NCI-H82 treated with DMSO at 0.1 percent for 48 hours (cell line): Measurements from ENCODE around the gene PTPN18.
A peak's percentile ranks its signal among the peaks of the same experiment; 100 is the strongest.
"Not testable (repeated sequence)": the region's sequence is repeated elsewhere in the genome, so short reads cannot be mapped to it uniquely, and the experiment has no call there.

Experiments
- DNase-seq: peaks from one replicate; lab custom pipeline; 2025; ENCODE audit not compliant: unreplicated experiment; lab: John Stamatoyannopoulos, UW

The PTPN18 gene, protein sequence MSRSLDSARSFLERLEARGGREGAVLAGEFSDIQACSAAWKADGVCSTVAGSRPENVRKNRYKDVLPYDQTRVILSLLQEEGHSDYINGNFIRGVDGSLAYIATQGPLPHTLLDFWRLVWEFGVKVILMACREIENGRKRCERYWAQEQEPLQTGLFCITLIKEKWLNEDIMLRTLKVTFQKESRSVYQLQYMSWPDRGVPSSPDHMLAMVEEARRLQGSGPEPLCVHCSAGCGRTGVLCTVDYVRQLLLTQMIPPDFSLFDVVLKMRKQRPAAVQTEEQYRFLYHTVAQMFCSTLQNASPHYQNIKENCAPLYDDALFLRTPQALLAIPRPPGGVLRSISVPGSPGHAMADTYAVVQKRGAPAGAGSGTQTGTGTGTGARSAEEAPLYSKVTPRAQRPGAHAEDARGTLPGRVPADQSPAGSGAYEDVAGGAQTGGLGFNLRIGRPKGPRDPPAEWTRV

DNA sequence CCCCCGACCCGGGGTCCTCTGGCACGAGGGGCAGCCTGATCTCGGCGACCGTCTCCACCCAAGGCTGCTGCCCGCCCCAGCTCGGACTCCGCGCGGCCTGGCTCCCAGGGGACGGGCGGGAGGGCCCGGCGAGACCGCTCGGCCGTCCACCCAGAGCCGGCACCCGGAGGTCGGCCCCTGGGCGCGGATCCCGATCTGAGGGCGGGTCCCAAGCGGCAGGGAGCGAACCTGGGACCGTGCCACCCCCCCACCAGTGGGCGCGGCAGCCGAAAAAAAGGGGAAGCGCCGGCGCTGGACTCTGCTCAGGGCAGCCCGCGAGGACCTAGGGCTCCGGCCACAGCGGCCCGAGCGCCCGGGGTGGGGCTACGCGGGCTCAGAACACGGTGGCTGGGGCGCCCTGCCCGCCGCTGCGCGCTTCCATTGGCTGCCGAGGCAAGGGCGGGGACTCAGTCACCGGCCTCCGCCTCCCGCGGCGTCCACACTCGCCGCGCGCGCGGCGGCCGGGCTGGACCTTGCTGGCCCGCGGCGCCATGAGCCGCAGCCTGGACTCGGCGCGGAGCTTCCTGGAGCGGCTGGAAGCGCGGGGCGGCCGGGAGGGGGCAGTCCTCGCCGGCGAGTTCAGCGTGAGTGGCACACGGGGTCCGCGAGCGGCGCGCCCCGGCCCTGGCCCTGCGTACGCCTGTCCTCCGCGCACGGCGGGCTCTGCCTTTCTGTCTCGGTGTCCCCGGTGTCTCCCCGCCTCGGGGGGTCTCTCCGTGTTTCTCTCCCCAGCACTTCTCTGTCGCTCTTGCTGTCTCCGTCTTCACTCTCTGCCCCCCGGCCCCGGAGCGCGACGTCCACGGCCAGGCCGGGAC is at the start of gene PTPN18:
Gene PTPN18 (plus strand): TSS at position 479 of the 854 bp plus-strand sequence. CDS start 52 bp downstream, at position 531.
- DNase-seq = peak; percentile 27

DNA sequence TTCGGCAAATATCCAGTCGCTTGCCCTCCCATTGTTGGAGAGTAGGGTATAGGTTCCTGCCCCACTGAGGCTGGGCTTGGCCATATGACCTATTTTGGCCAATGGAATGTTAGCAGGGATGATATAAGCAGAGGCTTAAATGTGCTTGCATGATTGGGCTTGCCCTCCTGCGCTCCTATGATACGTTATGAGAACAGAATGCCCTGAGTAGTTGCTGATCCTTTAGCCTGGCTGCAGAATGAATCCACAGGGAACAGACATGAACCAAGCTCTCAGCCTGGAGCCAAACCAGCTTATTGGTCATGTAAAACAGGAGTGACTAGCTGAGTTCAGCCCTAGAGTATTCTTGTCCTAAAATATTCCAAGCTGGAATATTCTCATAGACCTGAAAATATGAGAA is 48.0 kb upstream of the PTPN18 start:
- DNase-seq = no peak

DNA sequence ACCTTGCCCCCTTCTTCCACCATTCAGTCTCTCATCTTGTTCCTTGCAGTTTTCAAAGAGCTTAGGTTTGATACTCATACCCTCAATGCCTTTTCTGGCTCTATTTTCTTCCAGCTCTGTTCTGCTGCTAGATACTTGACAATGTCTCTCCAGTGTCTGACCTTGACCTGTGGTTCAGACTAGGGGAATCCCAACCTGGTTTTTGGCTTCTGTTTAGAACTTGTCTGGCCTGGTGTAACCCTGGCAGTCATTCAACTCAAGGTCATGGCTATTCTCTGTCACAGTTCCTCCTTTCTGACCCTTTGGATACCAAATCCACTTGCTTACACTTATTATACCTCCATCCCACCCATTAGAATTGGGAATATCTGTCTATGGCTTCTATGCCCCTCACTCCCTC is 45.0 kb upstream of the PTPN18 start:
- no peak for DNase-seq

DNA sequence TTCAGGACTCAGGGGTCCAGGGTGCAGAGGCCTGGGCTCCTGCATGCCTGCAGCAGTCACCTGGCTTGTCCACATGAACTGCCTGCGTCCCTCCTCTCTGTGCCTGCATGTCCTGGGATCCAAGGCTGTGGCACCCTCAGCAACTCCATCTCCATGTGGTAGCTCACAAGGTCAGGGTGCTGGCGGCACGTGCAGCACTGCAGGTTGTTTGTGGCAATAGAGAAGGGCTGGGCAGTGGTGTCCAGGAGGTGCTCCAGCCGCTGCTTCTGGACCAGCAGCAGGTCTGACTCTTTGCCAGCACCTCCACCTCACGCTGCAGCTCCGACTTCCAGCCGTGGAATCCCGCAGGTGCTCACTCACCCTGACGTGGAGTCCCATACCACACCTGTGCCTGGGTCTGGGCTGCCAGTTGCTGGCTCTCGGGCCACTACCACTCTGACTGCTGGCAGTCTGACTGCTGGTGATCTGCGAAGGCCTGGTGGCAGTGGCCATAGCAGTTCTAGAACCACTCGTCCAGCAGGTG is 42.0 kb upstream of the PTPN18 start:
- DNase-seq = no peak

DNA sequence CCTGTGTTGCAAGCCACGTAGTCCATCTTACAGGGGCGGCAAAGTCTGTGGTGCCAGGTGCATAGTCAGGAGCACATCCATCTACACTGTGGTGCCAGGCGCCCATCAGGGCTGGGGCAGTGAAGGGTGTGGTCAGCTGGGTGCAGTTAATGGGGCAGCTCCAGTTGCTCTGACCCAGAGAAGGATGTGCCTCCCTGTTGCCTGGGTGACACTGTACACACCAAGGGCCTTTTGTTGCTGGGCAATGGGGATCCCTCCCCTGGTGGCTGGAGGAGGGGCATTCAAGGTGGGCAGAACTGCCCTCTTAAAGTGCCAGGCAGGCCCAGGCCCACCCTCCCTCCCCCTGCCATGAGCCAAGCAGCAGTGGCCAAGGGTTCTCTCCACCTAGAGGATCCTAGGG is 41.5 kb upstream of the PTPN18 start:
- no peak for DNase-seq

DNA sequence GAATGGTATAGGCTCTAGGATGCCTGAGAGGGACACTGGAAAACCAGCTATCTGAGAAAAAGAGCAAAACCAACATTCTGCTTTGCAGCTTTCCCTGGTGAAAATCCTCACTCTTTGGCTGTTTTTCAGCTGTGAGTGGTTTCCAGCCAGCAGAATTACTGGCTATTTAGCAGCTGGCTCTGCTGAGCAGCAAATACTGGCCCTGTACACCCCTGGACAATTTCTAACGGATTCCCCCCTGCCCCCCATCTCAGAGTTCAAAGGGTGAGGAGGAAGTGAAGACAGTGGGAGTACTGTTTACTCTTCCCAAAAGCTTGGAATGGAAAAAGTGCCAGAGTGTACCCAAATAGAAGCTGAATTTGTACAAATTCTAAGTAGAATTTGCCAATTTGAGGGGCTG is 39.3 kb upstream of the PTPN18 start:
- DNase-seq = no peak

DNA sequence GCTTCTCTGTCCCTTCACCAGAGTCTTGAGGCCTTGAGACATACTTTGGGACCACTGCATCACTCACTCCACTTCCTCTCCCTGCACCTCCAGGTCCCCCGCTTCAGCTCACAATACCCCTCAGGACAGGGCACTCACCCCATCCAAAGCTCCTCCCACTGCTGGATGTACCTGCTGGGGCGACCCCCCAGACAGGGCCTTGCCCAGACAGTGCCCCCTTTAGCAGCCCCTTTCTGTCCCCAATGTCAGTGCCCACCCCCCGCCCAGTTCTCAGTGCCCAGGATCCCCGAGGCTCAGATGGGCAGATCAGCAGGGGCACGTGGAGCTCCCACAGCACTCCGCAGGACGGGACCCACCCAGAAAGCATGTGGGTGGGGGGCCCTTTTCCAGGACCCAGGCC is 37.0 kb upstream of the PTPN18 start:
- no peak for DNase-seq

DNA sequence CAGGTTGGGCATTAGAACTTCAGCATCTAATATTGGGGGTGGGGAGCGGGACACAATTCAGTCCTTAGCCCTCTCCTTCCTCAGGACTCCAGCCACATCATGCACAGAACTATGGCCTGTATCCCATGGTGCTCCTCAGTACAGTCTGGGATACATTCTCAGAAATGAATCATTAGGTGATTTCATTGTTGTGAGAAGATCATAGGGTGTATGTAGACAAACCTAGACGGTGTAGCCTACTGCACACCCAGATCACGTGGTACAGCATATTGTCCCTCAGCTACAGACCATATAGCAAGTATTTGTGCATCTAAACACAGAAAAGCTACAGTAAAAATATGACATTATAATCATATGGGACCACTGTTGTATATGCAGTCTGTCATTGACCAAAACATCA is 36.3 kb upstream of the PTPN18 start:
- DNase-seq = no peak

DNA sequence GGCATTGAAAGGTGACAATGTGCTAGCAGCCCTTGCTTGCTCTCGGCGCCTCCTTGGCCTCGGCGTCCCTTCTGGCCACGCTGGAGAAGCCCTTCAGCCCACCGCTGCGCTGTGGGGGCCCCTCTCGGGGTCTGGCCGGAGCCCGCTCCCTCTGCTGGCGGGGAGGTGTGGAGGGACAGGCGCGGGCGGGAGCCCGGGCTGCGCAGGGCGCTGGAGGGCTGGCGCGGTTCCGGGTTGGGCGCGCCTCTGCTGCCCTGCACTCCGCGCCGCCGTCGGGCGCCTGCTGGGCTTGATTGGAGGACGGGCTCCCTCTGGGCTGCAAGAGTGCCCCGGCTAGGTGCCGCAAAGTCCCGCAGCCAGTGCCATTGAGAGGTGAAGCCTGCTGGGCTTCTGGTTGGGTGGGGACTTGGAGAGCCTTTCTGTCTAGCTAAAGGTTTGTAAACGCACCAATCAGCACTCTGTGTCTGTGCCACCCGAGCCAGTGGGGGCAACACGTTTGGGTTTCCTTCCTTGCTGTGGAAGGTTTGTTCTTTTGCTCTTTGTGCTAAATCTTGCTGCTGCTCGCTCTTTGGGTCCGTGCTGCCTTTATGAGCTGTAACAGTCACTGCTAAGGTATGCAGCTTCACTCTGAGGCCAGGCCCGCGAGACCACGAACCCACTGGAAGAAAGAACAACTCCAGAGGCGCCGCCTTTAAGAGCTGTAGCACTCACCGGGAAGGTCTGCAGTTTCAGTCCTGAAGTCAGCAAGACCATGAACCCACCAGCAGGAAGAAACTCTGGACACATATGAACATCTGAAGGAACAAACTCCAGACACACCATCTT is 27.9 kb upstream of the PTPN18 start:
- no peak for DNase-seq

DNA sequence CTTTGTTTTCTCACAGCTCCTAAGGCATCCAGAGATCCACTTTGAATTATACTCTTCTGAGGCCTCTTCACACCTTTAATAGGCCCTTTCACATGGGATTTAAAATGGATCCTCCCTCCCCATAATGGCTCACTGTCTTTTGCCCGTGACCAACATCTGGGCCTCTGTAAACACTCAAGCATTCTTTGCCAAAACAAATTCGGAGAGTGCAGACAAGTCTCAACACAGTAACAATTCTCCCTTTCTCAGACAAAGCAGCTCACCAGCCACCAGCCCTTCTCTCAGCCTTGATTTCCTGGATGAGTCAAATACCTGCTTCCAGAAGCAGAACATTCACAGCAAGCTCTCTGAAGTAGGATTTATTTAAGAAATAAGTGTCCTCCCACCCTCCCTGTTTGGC is 27.1 kb upstream of the PTPN18 start:
- DNase-seq = no peak

DNA sequence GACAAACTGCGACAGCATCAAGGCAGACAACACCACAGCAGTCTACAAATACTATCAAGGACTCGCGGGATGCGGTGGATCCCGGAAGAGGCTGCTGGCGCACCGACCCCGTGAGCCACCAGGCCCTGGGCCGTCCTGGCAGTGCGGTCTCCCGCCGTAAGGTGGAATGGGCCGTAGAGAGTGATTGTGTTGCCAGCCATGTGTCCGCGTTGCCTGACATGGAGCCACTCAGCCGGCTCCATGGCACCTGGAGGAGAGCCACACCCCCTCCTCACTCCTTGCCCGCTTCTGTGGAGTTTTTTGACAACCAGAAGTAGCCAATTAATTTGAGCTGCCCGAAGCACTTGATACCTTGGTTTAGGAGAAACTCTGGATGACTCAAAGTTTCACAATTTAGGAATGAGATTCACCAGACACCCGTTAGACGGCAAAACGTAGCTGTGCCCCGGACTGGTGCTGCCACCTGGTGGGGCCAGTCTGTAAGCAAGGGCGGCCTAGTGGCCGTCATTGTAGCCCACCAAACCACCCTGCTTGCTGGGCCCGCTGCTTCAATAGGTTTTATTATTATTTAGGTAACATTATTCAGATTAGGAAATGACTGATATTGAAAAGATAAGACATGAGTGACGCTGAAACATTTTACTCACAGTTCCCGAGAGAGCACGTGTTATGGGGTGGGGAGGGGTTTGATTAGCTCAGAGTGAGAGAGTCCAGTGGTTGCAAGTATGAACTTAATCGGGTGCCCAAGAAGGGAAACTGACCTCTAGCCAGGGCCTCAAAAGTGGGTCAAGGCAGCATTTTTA is 23.4 kb upstream of the PTPN18 start:
- DNase-seq = peak; percentile 41

DNA sequence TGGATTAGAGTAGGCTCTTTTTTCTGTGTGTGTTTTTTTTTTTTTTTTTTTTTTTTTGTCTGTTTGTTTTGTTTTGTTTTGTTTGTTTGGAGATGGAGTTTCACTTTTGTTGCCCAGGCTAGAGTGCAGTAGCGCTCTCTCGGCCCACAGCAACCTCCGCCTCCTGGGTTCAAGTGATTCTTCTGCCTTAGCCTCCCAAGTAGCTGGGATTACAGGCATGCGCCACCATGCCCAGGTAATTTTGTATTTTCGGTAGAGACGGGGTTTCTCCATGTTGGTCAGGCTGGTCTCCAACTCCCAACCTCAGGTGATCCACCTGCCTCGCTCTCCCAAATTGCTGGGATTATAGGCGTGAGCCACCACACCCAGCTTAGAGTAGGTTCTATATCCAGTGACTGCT is 22.6 kb upstream of the PTPN18 start:
- not testable (repeated sequence) for DNase-seq

DNA sequence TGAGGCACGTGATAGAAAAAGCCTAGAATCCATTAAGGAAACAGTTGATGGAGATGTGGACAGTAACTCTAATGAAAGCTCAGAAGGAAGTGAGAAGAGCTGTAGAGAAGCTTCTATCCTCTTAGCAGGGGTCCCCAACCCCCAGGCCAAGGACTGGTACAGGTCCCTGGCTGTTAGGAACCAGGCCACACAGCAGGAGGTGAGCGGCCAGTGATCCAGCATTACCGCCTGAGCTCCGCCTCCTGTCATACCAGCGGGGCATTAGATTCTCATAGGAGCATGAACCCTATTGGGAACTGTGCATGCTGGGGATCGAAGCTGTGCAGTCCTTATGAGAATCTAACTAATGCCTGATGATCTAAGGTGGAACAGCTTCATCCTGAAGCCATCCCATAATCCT is 21.8 kb upstream of the PTPN18 start:
- DNase-seq = no peak

DNA sequence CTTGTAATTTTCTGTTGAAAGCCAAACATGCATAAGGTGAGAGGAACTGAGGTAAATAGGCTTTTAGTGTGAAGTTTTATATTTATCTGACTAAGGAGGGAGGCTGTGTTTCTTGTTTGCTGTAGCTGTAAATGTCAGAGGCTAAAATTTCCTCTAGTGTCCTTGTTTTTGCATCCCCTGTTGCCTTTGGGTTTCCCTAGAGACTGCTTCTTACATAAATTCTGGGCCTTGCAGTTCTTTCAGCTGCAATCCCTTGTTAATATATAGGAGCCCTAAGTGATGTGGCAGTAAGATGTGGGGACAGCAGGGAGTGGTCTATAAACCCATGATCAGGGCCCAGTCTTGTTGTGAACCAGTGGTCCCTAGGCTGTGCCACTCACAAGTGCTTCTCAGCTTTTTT is 20.6 kb upstream of the PTPN18 start:
- DNase-seq = no peak

DNA sequence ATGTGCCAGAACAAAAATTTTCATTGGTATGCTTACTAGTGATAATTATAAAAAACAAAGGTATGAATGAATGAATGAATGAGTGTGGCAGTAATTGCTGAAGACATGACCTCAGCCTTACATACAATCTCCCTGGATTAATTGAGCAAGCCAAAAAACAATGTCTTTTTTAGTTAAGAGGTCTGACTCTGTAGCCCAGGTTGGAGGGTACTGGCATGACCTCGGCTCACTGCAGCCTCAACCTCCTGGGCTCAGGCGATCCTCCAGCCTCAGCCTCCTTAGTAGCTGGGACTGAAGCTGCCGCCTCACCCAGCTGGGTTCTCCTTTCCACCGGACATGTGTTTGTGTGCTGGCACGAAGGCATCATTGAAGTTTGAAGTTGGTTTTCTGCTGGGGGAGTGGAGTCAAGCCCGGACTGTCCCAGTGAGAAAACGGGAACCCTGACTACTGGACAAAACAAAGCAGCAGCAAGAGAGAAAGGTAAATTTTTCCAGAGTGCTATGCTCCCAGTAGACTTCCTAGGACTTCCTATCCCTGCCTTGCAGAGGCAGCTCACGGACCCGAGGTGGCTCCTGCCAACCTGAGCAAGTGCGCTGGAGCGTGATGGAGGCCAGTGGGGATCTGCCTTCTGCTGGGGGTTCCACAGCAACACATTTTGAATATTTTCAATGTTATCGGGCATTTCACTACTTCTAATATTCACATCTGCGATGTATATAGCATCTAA is 19.5 kb upstream of the PTPN18 start:
- DNase-seq = no peak

DNA sequence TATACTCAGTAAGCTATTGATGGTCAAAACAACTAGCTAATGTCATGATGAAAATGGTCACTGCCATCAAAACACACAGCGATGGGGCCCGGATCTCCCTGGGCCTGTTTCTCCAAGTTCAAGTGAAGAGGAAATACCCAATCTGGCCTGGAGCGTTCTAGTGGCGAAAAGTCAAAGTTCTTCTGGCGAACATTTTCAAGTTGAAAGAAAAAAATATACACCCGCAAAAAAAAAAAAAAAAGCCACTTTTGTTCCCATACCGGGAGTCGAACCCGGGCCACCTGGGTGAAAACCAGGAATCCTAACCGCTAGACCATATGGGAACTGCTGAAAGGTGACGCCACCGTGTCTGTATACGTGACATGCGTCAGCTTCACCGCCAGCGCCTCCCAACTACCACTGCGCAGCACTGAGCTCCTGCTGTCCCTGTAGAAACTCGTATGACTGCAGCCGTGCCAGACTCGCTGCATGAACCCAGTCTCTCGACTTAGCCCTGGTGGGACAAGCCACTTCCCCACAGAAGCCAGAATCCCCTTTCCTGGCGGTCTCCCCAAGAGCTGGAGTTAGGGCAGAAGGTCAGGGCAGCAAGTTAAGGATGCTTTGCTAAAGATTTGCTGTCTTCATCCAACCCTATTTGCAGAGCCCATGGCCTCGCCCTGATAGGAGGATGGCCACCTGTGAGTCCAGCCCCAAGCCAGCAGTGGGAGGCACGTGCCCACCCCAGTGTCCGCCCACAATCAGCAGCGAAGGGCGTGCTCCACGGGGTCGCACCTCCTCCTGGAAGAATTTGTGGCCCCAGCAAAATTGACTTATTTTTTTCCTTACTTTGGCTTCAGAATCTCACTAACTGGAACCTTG is 18.8 kb upstream of the PTPN18 start:
- peak; percentile 91 for DNase-seq

DNA sequence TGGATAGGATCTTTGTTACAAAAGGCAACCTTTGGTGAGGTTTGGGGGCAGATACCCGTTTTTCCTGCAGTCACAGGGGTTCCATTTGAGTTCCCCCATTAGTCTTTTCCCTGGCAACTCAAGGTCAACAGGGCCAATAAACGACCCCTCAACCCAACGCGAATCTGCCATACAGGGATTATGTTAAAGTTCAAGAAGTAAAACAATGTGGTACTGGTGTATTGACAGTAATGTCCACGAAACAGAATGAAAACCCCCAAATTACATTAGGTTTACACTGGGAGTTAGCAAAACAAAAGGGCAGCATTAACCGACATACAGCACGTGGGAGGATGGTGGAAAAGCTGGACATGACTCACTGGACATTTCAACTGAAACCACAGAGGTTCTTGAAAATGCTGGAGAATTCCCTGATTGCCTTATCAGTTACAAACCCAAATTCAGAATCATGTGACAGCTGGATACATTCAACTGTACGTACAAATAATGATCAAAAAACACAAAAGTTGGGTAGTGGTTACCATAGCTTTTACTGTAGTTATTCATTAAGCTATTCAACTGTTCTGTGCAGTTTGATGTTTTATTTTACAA is 18.0 kb upstream of the PTPN18 start:
- no peak for DNase-seq

DNA sequence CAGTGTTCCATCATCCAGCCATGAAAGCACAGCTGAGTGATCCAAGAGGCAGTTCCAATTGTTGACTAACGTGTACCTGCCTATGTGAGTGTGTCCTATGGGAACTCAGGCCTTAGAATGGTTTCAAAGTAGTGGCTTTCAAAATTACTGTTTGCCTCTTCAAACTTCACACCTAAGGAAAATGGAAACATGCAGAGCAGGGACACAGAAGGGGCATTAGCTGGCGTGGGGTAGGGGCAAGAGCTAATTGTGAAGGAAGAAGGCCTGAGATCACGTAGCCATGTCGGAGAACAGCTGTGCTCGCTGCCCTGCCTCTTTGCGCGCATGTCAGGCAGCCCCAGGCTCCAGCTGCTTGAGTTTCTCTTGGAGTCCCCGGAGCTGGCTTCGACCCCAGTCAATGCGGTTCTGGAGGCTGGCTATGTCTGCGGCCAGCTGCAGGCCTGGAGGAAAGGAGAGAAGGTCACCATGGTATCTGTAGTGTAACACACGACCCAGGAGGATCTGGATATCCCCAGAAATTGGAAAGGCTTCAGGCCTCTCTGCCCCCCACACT is 17.0 kb upstream of the PTPN18 start:
- DNase-seq = no peak
